IPS DF 4.7 (cell line): Measurements from ENCODE around the gene CACNB2.
"Not testable (repeated sequence)": the region's sequence is repeated elsewhere in the genome, so short reads cannot be mapped to it uniquely, and the experiment has no call there.

Experiments
- DNase-seq: peaks from one replicate; pipeline ENCODE4 v3.0.0-alpha.2; 2013; ENCODE audit warnings: low spot score; ENCODE audit errors: extremely low read depth

Gene CACNB2

DNA sequence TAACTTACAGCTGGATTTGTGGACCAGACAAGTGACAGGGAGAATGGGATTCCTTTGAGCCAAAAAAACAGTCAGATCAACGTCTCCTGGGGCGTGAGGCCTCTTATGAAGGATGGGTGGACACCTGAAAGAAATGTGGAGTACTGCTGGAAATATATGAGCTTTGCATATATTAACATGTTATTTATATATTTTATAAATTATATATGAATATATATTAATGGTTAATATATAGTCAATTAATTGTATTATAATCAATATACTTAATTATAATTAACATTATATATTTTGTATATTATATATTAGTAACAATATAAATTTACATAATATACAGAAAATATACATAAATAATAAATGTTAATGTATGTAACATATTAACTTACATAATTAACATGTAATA is 57.5 kb downstream of the CACNB2 start:
- DNase-seq, result no peak

DNA sequence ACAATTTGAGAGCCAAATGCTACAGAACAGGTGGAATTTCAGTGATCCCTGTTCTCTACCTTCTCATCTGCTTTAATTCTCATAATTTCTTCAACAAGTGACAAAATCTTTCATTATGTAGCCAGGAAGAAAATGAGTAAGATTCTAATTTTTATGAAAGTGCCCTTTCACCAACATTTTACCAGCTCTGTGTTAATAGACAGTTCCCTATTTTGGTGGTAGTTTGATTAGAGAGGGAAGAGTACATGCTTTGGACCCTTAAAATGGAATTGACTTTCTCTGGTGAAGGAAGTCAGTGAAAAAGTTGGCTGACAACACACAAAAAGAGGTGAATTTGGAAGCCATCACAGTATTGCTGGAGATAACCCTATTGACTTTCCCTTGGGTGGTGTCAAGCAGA is 61.7 kb downstream of the CACNB2 start:
- no peak for DNase-seq

DNA sequence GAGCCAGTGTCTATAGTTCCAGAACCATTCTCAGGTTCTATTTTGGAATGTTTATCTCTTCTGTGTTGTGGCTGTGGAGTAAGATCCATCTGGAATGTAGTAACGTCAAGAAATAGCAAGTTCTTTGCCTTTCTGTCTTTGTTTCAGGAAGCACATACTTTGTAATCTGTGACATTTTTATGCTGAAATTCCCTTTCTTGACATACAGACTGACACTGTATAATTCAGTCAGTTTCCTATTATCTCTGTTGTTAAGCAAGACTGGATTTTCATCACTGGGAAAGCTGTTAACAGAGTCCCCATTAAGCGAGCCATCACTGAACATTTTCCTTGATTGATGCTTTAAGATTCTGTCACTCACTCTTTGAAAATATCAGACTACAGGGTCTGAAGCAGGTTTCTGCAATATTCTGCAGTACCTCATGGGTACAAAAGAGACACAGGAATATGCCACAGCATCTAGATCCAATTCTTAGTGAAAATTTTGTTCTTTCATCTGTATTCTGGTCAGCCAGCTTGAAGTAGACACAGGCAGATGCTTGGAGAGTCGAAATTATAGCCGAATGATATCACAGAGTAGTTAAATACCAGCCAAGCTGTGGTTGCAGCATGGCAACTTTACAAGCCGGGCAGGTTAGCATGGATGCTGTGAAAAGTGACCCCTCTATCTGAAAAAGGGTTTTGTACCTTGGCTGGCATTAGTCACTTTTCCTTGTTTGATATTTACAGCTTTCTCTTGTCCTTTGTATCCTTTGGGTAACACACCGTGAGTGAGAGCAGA is 62.6 kb downstream of the CACNB2 start:
- DNase-seq, result no peak

DNA sequence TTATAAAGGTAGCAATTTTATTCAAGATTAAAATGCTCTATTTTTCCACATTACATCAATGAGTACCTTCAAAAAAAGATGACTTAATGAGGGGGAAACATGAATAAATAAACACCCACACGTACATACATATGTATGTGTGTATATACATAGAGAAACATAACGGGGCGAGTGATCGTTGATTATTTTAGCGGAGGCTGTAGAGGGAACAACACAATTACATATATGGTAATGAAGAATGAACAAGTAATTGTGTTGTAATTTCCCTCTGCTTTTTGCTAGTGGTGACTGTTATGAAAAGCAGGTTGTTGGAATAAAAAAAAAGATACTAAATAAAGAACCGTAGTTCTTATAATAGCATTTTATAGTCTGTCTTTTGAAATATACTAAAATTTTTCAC is 63.2 kb downstream of the CACNB2 start:
- no peak for DNase-seq

DNA sequence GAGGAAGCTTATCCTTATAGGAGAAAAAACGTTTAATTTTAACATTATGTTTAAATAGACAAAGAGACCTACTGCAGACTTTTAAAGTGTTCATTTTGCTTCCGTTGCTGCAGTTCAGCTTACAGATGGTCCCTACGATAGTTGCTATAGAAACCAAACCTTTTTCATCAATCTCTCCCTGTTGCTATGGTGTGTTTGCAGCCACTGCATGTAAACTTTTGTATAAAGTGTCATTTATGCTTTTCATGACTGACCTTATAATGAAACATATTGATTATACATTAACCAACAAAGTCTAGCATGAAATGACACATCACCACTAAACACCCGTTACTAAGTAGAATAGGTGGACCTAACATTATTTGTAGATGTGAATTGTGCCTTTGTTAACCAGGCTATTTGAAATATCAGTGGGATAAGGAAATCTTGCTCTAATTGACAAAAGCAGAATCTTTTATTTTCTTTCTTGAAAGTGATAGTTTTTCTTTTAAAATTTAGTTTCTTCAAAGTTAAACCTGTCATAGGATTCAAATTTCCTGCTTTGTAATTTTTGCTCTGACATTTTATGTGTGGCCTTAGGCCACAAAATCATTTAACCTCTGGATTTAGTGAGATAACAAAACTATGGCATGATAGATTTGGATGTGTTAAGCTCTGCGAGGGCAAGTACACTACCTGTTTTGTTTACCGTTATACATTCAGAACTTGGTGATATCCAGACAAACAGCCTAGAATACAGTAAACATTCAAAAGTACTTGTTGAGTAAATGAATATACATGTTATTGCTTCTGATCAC is 64.0 kb downstream of the CACNB2 start:
- DNase-seq, result no peak

DNA sequence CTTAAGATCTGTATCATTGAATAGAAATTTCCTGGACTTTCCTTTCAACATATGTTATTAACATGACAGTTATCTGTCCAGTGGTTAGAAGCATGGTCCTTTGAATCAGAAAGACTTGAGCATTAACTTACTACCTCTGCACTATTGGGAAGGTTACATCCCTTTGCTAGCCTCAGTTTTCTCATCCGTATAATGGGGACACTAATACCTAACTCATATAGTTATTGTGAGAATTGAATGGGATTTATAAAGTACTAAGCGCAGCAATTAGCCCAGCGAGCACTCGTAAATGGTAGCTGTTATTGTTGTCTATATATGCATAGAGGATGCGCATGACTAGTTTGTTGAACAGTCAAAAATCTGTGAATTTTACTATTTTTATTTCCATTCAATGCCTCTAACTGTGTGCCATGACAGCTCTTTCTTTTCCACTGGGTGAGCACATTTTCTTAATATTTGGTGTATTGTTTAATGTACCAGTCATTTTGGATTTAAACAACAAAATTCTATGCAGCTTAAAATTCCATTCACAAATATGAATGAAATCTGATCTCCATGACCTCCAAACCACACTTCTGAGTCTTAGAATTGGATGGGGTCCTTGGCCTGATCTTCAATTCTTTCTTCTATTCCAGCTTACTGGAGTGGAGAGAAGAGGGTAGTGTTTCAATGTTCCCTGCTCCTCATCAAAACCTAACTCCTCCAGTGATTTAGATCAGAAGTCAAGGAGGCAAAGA is 65.0 kb downstream of the CACNB2 start:
- no peak for DNase-seq

DNA sequence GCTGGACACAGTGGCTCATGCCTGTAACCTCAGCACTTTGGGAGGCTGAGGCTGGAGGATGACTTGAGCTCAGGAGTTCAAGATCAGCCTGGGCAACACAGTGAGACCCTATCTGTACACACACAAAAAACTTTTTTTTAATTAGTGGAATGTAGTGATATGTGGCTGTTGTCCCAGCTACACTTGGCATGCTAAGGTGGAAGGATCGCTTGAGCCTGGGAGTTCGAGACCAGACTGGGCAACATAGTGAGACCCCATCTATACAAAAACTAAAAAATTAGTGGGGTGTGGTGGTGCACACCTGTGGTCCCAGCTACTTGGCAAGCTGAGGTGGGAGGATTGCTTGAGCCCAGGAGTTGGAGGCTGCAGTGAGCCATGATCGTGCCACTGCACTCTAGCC is 68.0 kb downstream of the CACNB2 start:
- not testable (repeated sequence) for DNase-seq

DNA sequence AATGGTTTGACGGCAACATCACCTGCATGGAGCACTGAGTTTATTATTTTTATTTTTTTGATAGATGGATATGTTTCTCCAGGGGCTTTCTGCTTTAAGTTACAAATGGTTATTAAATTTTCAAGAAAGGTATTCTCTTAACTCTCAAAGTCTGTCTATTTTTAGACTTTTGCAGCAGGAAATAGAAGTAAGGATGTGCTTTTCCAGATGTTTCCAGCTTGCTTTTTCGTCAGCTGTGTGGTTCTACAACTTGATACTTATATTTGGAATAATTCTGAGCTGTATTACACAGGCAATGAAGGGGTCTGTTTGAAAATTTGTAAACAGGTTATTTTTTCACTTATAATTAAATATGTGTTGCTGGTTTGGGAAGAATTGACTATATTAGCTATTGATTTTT is 69.0 kb downstream of the CACNB2 start:
- DNase-seq, result no peak

DNA sequence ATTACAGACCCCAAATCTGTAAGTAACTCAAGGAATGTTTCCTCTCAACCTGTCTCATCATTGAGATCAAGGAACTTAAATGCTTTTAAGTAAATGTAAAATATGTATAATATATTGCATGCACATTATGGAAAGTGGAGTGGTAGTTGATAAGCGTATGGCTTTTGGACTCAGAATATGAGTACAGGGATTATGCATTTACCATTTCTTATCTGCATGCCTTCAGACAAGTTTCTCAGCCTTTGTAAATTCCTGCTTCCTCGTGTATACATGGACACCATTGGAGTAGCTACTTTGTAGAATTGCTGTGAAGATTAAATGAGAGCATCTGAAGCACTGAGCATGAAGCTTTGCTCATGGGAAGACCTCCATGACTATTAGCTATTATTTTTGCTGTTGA is 70.5 kb downstream of the CACNB2 start:
- no peak for DNase-seq

DNA sequence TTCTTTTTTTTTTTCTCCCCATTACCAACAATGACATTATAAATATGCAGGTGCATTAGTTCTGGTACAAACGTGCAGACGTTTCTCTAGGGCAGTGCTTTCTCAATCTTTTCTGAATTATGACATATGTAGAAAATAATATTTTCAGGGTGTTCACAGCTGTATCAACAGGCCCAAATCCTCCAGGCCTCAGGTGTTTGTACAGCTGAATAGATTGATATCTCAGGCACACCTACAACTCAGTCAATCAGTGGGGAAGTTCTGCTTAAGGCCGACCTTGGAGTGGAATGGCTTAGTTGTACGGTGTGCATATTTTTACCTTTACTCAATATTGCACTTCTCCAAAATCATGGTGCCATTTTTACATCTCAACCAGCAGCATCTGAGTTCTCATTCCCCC is 71.6 kb downstream of the CACNB2 start:
- DNase-seq, result no peak

DNA sequence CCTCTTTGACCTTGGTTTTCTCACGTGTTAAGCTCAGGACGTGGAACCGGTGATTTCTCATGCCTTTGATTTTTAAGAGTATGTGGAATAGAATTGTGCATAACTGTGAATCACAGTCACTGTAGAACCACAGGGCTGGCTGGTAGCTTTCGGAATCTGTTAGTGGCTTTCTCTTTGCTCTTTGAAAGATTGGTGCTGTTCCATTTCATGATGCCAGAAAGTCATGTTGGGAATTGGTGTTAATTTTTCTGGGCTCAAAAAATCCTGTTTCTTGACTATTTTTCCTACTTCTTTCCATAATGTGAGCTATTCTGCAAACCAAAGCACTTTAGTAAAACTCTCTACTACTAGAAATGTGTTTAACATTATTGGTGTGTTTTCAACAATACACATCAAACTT is 73.0 kb downstream of the CACNB2 start:
- DNase-seq, result no peak

DNA sequence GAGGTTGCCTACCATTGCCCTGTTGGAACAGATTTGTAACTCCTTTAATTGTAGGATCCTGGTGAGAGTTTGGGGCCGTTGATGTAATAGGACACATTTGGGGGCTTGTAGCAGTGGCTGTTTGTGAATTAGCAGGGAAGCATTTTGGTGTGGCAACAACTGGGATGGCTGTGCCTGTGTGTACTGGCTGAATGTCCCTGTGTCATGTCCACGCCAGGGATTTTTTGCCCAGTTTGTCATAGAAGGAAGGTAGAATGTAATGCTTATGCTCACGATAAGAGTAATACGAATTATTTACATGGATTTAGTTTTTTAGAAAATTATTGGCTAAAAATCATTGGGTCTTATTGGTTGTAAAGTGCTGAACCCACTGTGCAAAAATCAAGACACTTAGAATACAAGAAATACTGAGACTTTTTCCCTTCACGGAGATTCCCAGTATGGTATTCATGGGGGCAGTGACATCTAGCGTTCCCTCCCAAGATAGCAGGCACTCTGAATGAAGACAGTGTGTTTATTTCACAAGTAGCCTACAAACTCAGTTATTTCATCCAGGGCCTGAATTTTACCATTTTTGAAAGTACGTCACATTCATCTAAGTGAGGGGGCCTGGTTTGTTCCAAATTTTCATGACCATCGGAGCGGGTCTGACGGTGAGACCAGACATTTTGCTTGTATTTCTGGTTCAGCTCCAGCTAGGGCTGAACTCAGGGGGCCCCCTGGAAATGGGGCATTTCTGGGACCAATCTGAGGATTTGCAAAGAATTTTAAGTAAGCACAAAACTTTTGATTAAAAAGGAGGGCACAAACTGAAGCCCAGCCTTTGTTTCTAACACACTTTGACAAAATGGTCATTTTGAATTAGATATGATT is 74.7 kb downstream of the CACNB2 start:
- no peak for DNase-seq

DNA sequence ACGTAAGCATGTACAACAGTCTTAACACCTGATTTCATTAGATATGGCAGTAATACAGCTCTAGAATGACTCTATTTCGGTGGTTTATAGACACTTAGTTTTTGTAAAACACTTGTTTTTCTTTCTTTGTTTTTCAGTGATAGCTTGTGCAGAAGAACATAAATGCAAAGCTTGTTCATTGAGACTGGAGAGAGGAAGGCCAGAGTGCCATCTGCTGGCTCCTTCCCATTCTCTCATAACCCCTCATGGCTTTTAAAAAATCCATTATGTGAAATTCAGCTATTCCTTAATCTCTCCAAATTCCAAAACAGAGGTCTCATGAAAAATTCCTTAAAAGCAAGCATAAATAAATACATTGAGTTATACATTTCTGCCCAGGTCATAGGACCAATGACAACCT is 76.3 kb downstream of the CACNB2 start:
- DNase-seq, result no peak

DNA sequence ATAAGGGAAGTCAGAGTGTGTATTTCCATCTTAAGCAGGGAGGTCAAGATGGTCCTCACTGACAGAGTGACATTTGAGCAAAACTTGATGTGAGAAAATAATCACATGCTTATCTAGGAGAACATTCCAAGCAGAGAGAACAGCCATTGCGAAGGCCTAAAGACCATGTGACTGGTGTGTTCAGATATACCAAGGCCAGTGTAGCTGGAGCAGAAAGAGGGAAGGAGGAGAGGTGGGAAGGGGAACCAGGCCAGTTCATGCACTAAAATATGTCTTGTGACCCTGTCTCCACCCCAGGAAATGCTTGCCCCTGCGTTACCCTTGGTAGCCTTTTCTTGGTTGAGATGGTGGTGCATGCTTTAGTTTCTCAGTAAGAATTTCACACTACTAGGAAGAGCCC is 77.4 kb downstream of the CACNB2 start:
- DNase-seq, result no peak

DNA sequence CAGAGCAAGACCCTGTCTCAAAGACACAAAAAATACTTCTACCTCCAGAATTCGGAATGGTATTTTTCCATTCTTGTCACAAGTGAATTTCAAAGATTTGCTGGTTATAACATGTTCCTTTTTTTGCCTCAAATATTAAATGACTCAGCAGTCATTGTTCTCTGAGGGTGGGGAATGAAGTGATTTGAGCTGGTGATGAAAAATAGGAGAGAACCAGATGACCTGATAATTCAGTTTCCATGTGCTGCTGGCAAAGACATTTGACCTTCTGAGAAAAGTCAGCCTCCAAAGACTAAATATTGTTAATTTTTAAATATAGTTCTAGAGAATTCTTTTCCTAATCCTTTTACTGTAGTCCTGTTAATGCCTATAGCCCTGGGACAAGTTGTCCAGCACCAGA is 78.9 kb downstream of the CACNB2 start:
- no peak for DNase-seq

DNA sequence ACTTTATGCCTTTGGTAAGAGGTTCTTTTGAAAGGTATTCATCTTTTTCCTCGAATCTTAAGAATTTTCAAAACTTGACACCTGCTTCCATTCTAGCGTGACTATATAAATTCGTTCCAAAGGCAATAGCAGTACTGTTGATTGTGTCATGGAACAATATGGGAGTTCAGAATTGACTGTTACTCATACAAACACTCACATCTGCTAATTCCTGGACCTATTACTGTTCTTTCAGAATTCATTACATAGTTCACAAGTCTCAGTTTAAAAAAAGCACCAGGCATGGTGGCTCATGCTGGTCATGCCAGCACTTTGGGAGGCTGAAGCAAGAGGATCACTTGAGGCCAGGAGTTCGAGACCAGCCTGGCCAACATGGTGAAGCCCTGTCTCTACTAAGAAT is 80.9 kb downstream of the CACNB2 start:
- no peak for DNase-seq

DNA sequence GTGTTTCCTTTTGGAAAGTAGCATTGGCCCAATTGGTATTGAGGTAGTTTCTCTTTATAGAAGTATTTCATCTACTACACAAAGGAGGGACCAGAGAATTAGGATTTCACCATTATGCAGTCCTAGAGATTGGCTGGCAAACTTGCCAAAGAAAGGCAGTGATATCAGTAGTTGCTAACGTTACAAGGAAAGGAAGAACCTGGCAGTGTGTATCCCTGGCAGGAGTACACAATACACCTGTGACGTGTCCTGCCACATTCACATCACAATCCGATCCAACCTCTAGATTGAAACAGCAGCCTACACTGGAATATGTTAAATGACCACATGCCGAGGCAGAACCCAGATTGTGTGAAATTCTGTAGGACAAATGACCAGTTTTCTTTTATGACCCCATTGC is 81.7 kb downstream of the CACNB2 start:
- DNase-seq, result no peak

DNA sequence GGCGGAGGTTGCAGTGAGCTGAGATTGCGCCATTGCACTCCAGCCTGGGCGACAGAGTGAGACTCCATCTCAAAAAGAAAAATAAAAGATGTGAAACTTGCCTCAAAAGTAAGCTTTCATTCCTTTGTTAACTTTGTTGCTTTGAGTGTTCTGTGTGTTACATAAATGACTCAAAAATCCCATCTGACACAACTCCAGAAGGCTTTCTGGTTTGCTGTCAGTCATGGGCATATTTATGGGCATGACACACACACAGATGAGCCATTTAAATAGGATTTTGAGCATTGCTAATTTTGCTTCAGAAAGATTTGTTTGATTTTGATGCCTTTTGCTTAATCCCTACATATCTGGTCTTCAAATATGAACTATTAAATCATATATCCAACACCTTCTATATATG is 82.6 kb downstream of the CACNB2 start:
- no peak for DNase-seq

DNA sequence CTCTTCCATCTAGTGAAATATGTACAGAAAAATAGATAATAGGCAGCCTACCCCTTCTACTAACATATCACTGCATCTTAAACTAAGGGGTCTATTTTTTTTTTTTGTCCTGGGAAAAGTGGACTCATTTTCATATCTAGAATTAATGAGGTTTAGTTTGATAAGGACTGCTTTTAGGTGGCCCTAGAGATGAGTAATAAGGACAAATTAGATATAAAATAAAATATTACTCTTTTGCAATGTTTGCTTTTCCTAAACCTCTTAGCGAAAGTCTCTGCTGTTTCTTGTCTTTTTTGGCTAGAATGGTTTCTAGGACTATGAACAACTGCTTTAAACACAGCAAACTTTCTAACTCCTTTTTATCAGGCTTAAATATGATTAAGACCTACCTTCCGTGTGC is 83.7 kb downstream of the CACNB2 start:
- no peak for DNase-seq

DNA sequence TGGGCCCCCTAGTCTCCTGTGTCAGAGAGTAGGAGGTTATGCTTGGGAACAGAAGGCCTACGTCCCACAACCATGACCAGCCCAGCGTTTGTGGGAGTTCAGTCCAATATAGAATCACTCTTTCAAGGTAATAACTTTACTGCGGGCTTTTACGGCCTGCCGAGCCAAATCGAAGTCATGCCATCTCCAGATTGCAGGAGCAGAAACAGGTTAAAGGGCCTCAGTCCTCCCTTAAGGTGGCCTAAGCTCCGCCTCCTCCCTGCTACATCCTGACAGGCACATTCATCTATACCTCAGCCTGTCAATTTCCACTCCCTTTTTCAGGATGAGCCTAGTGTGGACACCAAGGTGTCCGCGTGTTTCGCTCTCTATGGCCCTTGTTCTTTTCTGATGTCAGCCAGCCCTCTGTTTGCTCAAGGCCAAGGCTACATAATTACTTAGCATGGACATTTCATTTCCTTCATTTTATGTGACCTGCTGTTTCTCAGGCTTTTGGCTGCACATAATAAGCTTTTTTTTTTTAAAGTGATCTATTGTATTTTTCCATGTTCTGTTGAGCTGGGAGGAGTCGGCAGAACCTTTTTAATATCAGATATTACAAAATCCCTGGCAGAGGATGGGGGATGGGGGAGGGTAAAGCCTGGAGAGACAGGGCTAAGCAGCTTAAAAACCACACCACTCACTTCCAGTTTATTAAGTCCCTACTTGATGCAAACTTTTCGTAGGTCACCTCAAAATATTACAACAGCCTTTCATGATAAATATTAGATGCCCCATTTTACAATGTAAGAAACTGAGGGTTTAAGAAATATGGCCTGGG is 84.6 kb downstream of the CACNB2 start:
- DNase-seq, result no peak
